T-helper 1 cell treated with Interleukin-12 subunit alpha and Interleukin-12 subunit beta and Interleukin-4 antibody, amounts not matched to agents 30 μg/mL and 1 μg/mL, for 36 hours (primary cell): ENCODE measurements around the gene PPM1H.
"Not testable (repeated sequence)": the region's sequence is repeated elsewhere in the genome, so short reads cannot be mapped to it uniquely, and the experiment has no call there.

Source experiments
- H3K27ac Mint-ChIP-seq: one replicate; pipeline ENCODE4 v1.8.0; 2021; ENCODE audit warnings: mild to moderate bottlenecking, mixed read lengths
- H3K27me3 Mint-ChIP-seq: one replicate; pipeline ENCODE4 v1.8.0; 2021; ENCODE audit warnings: low read depth, mixed read lengths
- H3K36me3 Mint-ChIP-seq: one replicate; pipeline ENCODE4 v1.8.0; 2021; ENCODE audit warnings: low read depth, mixed read lengths
- H3K4me1 Mint-ChIP-seq: one replicate; pipeline ENCODE4 v1.8.0; 2021; ENCODE audit warnings: low read depth, mixed read lengths
- H3K4me3 Mint-ChIP-seq: one replicate; pipeline ENCODE4 v1.8.0; 2021; ENCODE audit warnings: mild to moderate bottlenecking, moderate library complexity, mixed read lengths
- H3K9me3 Mint-ChIP-seq: one replicate; pipeline ENCODE4 v1.8.0; 2021; ENCODE audit warnings: mixed read lengths

PPM1H gene

DNA sequence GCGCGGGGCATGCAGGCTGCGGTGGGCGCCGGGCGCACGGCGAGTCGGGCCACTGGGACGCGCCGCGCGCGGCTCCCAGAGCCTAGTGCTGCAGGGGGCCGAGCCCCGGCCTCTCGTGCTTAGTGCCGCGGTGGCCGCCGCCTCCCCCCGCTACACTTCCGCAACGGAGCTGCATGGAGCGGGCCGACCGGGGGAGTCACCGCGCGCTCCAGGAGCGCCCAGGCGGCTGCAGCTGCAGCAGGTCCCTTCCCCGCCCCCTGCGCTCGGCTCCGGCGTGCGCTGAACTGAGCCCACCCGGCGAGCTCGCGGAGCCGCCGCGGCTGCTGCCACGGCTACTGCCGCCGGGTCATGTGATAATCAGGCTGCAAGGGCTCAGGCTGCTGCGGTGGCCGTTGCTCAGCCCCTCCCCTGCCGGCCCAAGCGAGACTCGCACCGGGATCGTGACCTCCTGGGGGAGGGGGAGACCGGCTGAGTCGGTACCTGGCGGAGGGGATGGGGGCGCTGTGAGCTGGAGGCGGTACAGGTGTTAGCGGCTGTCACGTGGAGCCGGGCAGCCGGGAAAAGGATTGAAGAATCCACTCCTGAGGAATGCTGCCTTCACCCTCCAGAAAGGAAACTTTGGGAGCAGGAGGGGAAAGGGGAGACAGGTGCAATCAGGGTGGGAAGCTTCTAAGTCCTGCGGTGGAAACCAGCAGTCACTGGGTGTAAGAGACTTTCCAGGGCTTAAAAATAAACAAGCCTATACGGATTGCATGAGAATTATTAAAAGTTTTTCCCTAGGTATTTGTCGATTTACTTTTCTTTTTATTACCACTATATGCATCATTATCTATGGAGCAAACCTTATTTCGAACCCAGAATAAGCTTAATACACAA, at the start of gene PPM1H:
Gene PPM1H, minus strand, starts transcription at position 352 of the 876 bp plus-strand sequence. CDS start 414 bp downstream, outside the sequence.
- Mint-ChIP-seq H3K9me3 (no peaks in the 10 kb centered on the region), H3K36me3 (peaks cover 2% of the 10 kb centered on the region), H3K4me1 (peaks cover 9% of the 10 kb centered on the region), H3K4me3 (peak within 1 kb of the TSS; percentile 77), H3K27me3 (peaks cover 45% of the 10 kb centered on the region), H3K27ac (no peak within 1 kb of the TSS)

- Mint-ChIP-seq H3K36me3 (no peaks in the 10 kb centered on the region), H3K4me3 (no peak overlapping the region)
Observed at GRCh38 chr12:62983594-62983993, 48.6 kb upstream of the PPM1H start.

DNA sequence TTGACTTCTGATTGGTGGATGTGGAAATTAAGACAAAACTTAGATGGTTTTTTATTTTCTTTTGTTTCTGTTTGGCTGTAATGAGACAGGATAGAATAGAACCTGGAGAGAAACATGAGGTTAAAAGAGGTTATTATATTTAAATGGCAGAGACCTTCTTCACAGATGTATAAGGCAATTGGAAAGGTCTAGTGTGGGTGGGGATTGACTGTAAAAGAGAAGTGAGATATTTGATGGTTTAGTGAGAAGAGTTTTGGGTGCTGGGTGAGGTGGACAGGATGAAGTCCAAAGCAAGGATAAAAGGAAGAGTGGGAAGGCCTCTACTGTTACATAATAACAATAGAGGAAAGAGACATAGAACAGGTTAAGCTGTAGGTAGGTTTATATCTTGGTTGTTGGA, 43.8 kb upstream of the PPM1H start:
- Mint-ChIP-seq H3K4me3 (no peak overlapping the region), H3K4me1 (no peaks in the 10 kb centered on the region), H3K9me3 (no peaks in the 10 kb centered on the region), H3K27ac (no peak overlapping the region), H3K36me3 (no peaks in the 10 kb centered on the region), H3K27me3 (no peaks in the 10 kb centered on the region)

More at GRCh38 chr12:62983594-62983993, 48.6 kb upstream of the PPM1H start:
- H3K27ac Mint-ChIP-seq: no peak overlapping the region
- H3K9me3 Mint-ChIP-seq: no peaks in the 10 kb centered on the region
- no peaks in the 10 kb centered on the region for H3K4me1 Mint-ChIP-seq
- no peaks in the 10 kb centered on the region for H3K27me3 Mint-ChIP-seq

DNA sequence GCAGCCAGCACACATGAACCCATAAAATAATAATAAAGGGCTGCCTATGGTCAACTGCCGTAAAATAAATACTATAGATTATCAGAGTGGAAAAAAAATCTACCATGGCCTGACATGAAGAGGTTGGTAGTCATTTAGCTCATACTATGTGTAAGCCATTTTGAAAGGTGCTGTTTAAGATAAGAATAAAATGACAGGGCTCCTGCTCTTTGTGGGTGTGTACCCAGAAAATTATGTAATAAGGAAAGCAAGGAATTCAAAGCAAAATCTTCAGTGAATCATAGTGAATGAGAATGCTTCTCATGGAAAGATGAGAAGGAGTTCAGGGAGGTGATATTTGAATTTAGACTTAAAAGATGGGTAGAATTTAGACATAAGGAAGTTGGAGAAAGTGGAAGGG, 42.9 kb upstream of the PPM1H start:
- H3K27me3 Mint-ChIP-seq: no peaks in the 10 kb centered on the region
- H3K36me3 Mint-ChIP-seq: no peaks in the 10 kb centered on the region
- H3K9me3 Mint-ChIP-seq: no peaks in the 10 kb centered on the region
- H3K27ac Mint-ChIP-seq: no peak overlapping the region
- no peaks in the 10 kb centered on the region for H3K4me1 Mint-ChIP-seq
- H3K4me3 Mint-ChIP-seq: no peak overlapping the region

GRCh38 chr12:62977418-62977817, 42.5 kb upstream of the PPM1H start:
- H3K27me3 Mint-ChIP-seq: no peaks in the 10 kb centered on the region
- H3K9me3 Mint-ChIP-seq: no peaks in the 10 kb centered on the region
- no peak overlapping the region for H3K4me3 Mint-ChIP-seq
- H3K4me1 Mint-ChIP-seq: no peaks in the 10 kb centered on the region
- H3K36me3 Mint-ChIP-seq: no peaks in the 10 kb centered on the region
- no peak overlapping the region for H3K27ac Mint-ChIP-seq

DNA sequence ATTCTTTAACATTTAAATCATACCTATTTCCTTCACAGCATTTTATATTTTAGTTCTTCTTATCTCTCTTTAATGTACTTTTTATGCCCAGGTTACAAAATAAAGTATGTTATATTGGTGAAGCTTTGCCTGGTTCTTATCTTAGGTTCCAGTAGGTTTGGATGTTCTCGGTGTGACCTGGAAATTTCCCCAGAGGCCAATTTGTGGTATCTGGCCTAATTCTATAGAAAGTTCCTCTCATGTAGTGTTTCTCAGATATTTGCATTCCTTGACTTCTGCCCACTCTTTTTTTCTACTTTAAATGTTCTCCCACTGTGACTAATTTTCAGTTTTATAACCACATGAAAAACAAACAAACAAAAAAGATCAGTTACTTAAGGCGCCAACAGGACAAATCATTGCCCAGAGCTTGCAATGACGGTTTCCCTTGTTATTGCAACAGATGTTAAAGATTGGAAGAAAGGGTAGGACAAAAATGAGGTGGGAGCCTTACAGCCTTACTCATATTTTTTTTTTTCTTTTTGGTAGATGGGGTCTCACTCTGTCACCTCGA, 41.2 kb upstream of the PPM1H start:
- Mint-ChIP-seq H3K9me3 (no peaks in the 10 kb centered on the region), H3K27me3 (no peaks in the 10 kb centered on the region), H3K4me1 (no peaks in the 10 kb centered on the region), H3K4me3 (no peak overlapping the region), H3K27ac (no peak overlapping the region), H3K36me3 (no peaks in the 10 kb centered on the region)

DNA sequence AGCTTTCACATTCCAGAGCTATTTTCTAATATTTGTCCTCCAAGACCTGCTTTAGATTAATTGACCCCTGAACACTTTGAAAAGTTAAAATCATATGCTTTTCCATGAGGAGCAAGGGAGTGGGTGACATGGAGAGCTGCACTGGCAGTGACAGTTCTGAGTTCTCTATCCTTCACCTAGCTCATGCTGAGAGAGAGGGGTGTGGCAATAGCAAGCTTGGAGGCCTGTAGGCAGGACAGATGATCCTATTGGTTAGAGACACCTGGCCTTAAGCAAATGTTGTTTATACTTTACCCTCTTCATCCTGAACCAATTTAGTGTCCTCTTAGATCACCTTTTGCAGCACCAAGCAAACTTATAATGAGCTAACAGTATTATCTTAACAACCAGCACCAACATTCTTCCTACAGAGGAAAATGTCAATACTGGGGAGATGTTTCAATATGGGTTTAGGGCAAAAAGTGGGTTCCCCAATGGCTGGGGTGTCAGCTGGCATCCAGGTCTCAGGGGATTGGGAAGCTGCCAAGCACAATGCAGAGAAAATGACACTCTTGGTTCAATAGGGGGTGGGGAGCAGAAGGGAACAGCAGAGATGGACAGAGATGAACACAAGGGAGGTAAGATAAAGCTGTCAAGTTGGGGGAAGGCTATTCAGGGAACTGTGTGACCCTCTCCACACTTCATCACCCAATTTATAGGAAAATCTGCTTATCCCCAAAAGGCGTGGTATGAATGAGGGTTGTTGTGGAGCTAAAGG, 37.0 kb upstream of the PPM1H start:
- no peak overlapping the region for H3K27ac Mint-ChIP-seq
- H3K4me1 Mint-ChIP-seq: no peaks in the 10 kb centered on the region
- no peak overlapping the region for H3K4me3 Mint-ChIP-seq
- H3K9me3 Mint-ChIP-seq: no peaks in the 10 kb centered on the region
- no peaks in the 10 kb centered on the region for H3K36me3 Mint-ChIP-seq
- H3K27me3 Mint-ChIP-seq: no peaks in the 10 kb centered on the region

DNA sequence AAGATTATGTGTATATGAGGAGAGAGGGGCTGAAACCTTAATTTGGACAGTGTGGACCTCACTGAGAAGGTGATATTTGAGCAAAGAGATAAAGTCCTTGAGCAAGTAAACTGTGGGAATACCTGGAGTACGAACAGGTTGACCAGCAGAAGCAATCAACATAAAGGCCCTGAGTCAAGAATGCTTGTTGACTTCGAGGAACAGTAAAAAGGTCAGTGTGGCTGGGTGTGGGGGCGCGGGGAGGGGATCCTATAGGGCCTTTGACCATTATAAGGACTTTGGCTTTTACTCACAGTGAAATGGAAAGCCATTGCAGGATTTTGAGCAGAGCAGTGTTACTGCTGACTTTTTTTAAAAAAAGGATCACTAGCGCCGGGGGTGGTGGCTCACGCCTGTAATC, 34.7 kb upstream of the PPM1H start:
- Mint-ChIP-seq H3K36me3 (no peaks in the 10 kb centered on the region), H3K4me1 (no peaks in the 10 kb centered on the region), H3K4me3 (no peak overlapping the region)

DNA sequence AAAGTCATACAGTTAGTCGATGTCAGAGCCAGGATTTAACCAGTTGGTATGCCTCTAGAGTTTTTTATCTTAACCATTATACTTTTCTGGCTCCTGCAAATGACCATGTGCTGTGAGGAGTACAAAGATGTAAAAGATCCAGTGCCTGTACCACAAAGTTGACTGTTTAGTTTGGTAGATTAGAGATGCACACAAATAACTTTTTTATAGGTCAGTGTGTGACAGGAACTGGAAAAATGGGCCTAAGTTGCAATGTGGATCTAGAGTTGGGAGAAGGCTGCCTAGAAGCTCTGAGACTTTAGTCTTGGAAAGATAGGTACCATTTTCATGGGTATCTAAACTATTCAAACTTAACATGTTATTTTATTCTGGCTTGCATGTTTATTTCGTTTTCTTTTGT, 32.8 kb upstream of the PPM1H start:
- Mint-ChIP-seq H3K27ac (no peak overlapping the region), H3K9me3 (no peaks in the 10 kb centered on the region), H3K27me3 (no peaks in the 10 kb centered on the region), H3K36me3 (no peaks in the 10 kb centered on the region), H3K4me3 (no peak overlapping the region), H3K4me1 (no peaks in the 10 kb centered on the region)

More for the DNA sequence above, 34.7 kb upstream of the PPM1H start:
- H3K27ac Mint-ChIP-seq: no peak overlapping the region
- no peaks in the 10 kb centered on the region for H3K27me3 Mint-ChIP-seq
- H3K9me3 Mint-ChIP-seq: no peaks in the 10 kb centered on the region

GRCh38 chr12:62966990-62967506, 32.1 kb upstream of the PPM1H start:
- Mint-ChIP-seq H3K4me1 (no peaks in the 10 kb centered on the region), H3K27me3 (no peaks in the 10 kb centered on the region), H3K9me3 (no peaks in the 10 kb centered on the region), H3K36me3 (no peaks in the 10 kb centered on the region), H3K27ac (no peak overlapping the region), H3K4me3 (no peak overlapping the region)

GRCh38 chr12:62966446-62966989, 31.6 kb upstream of the PPM1H start:
- H3K27ac Mint-ChIP-seq, H3K4me1 Mint-ChIP-seq, H3K4me3 Mint-ChIP-seq, H3K36me3 Mint-ChIP-seq, H3K9me3 Mint-ChIP-seq, H3K27me3 Mint-ChIP-seq: not testable (repeated sequence)

DNA sequence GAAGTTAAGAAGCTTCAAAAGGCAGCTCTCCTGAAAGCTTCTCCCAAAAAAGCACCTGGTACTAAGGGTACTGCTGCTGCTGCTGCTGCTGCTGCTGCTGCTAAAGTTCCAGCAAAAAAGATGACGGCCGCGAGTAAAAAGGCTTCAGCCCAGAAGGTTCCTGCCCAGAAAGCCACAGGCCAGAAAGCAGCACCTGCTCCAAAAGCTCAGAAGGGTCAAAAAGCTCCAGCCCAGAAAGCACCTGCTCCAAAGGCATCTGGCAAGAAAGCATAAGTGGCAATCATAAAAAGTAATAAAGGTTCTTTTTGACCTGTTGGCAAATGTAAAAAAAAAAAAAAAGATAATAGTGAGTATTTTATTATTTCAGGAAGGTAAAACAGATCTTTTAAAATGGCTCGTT, 30.8 kb upstream of the PPM1H start:
- H3K4me1 Mint-ChIP-seq, H3K36me3 Mint-ChIP-seq, H3K27ac Mint-ChIP-seq, H3K27me3 Mint-ChIP-seq, H3K9me3 Mint-ChIP-seq, H3K4me3 Mint-ChIP-seq: not testable (repeated sequence)

DNA sequence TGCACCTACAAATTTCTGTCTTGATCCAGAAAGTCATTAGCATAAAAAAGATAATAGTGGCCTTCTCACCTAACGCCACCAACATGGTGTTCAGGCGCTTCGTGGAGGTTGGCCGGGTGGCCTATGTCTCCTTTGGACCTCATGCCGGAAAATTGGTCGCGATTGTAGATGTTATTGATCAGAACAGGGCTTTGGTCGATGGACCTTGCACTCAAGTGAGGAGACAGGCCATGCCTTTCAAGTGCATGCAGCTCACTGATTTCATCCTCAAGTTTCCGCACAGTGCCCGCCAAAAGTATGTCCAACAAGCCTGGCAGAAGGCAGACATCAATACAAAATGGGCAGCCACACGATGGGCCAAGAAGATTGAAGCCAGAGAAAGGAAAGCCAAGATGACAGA, 30.3 kb upstream of the PPM1H start:
- H3K27ac Mint-ChIP-seq, H3K9me3 Mint-ChIP-seq, H3K27me3 Mint-ChIP-seq, H3K36me3 Mint-ChIP-seq, H3K4me3 Mint-ChIP-seq, H3K4me1 Mint-ChIP-seq: not testable (repeated sequence)

GRCh38 chr12:62963486-62964041, 28.6 kb upstream of the PPM1H start:
- H3K27me3 Mint-ChIP-seq: no peaks in the 10 kb centered on the region
- H3K4me1 Mint-ChIP-seq: no peaks in the 10 kb centered on the region
- H3K36me3 Mint-ChIP-seq: no peaks in the 10 kb centered on the region
- H3K9me3 Mint-ChIP-seq: no peaks in the 10 kb centered on the region
- H3K27ac Mint-ChIP-seq: no peak overlapping the region
- no peak overlapping the region for H3K4me3 Mint-ChIP-seq
